Vagina (tissue), 2 donors: ENCODE measurements around the gene CTBP1. TPM values are rescaled to one million over a fixed set of nuclear protein-coding genes. Genes with fewer than 3 reads are reported as not detected.
A peak's percentile ranks its signal among the peaks of the same experiment; 100 is the strongest.

Experiments
- DNase-seq, 2 donors: peaks; one replicate each; pipeline ENCODE4 v3.0.0-alpha.2; 2017; ENCODE audit errors: extremely low spot score in 2 of 2
- H3K27ac ChIP-seq: fragments of 200-600 bp; sonication (generic); one replicate; pipeline ENCODE4 v1.5.1; 2019
- H3K27me3 ChIP-seq: fragments of 200-600 bp; sonication (generic); one replicate; pipeline ENCODE4 v1.5.1; 2019
- H3K36me3 ChIP-seq, 2 donors: fragments of 200-600 bp; sonication (generic); one replicate each; pipeline ENCODE4 v1.5.1; 2017 to 2019
- H3K4me1 ChIP-seq: fragments of 200-600 bp; sonication (generic); one replicate; pipeline ENCODE4 v1.5.1; 2019
- H3K4me3 ChIP-seq, 2 donors: fragments of 200-600 bp; sonication (generic); 1 replicate in 1 of 2; 2 replicates in 1 of 2; pipeline ENCODE4 v1.5.1; 2016 to 2019
- H3K9me3 ChIP-seq: fragments of 200-600 bp; sonication (generic); one replicate; pipeline ENCODE4 v1.5.1; 2019
- POLR2A ChIP-seq, 2 donors: fragments of 450-650 bp; IDR thresholded peaks; one replicate each; pipeline ENCODE4 v1.6.1; 2017; ENCODE audit warnings: antibody characterized with exemption in 2 of 2, mild to moderate bottlenecking in 2 of 2, moderate library complexity in 2 of 2
- POLR2AphosphoS5 ChIP-seq, 2 donors: sonication (generic); formaldehyde crosslinking; IDR thresholded peaks; one replicate each; pipeline ENCODE4 v1.9.0; 2017; ENCODE audit warnings: antibody characterized with exemption in 2 of 2, mild to moderate bottlenecking in 2 of 2, low read depth in 1 of 2; ENCODE audit not compliant: insufficient read depth in 1 of 2
- intact Hi-C: fragments of 100-400 bp; cut with DNase I; formaldehyde crosslinking; loops from one replicate; pipeline ENCODE4 v1.15.1; 2023
- total RNA-seq: library from RNA; depleted of rRNA; stranded (reverse); fragments of >200 nt; gene quantifications from one replicate; pipeline ENCODE4 v1.2.3, GENCODE V29; 2016
- TF ChIP-seq, protein P1 (sequence below), 3 experiments: fragments of 450-650 bp in 2 of 3; fragments of 200-600 bp in 1 of 3; sonication (generic) in 1 of 3; IDR thresholded peaks; one replicate each; pipeline ENCODE4 v1.5.1; 2017 to 2019; ENCODE audit warnings: antibody characterized with exemption in 3 of 3, mild to moderate bottlenecking in 2 of 3, moderate library complexity in 2 of 3

The CTBP1 gene
- total RNA-seq, 1 donor from 2014 or later = 93.1 TPM

DNA sequence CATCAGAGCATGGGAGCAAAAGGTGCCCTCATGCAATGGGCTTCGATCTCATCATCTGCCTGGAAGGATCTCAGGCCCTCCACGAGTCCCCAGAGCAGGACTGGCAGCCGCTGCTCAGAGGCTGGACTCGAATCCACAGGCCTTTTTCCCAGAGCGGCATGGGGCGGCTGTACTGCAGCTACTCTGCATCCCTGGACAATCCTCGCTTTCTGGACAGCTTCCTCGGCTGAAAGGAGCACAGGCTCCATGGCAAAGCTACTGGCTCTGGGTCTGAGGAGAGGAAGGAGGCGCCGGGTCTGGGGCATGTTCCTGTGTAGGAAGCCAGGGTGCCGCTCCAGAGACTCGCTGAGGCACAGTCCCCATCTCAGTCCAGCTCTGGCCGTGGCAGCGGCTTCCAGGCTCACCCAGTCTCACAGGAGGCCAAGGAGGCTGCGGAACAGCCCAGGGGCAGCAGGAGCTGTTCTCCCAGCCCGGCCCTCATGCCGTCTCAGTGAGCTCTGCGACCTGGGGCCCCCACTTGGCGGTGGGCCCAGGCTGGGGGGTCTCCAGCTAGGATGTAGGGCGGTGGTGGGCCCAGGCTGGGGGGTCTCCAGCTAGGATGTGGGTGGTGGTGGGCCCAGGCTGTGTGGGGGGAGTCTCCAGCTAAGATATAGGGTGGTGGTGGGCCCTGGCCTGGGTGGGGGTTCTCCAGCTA is 73.8 kb downstream of the CTBP1 start:
- peaks cover 72% of the 10 kb centered on the region for H3K4me1 ChIP-seq
- intact Hi-C loops = loop anchor here (5.0 kb wide), 1 partner anchor 32 kb away; no protein-coding TSS in a partner anchor
- H3K27ac ChIP-seq = peak overlapping the region; percentile 80
- TF ChIP-seq, protein P1, sequence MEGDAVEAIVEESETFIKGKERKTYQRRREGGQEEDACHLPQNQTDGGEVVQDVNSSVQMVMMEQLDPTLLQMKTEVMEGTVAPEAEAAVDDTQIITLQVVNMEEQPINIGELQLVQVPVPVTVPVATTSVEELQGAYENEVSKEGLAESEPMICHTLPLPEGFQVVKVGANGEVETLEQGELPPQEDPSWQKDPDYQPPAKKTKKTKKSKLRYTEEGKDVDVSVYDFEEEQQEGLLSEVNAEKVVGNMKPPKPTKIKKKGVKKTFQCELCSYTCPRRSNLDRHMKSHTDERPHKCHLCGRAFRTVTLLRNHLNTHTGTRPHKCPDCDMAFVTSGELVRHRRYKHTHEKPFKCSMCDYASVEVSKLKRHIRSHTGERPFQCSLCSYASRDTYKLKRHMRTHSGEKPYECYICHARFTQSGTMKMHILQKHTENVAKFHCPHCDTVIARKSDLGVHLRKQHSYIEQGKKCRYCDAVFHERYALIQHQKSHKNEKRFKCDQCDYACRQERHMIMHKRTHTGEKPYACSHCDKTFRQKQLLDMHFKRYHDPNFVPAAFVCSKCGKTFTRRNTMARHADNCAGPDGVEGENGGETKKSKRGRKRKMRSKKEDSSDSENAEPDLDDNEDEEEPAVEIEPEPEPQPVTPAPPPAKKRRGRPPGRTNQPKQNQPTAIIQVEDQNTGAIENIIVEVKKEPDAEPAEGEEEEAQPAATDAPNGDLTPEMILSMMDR (IDR thresholded peaks at IDR 0.05) = no peak
- TF ChIP-seq POLR2AphosphoS5 (IDR thresholded peaks at IDR 0.05; ENCODE audit: insufficient read depth in 1 of 2, low read depth in 1 of 2) (no peak), POLR2A (IDR thresholded peaks at IDR 0.05) (no peak)
- no peaks in the 10 kb centered on the region for H3K27me3 ChIP-seq
- H3K4me3 ChIP-seq = no peak overlapping the region
- DNase-seq = peak in 1 of 2 donors; percentile 86
- peaks cover 0 to 4% of the 10 kb centered on the region in 2 donors for H3K36me3 ChIP-seq
- no peaks in the 10 kb centered on the region for H3K9me3 ChIP-seq

DNA sequence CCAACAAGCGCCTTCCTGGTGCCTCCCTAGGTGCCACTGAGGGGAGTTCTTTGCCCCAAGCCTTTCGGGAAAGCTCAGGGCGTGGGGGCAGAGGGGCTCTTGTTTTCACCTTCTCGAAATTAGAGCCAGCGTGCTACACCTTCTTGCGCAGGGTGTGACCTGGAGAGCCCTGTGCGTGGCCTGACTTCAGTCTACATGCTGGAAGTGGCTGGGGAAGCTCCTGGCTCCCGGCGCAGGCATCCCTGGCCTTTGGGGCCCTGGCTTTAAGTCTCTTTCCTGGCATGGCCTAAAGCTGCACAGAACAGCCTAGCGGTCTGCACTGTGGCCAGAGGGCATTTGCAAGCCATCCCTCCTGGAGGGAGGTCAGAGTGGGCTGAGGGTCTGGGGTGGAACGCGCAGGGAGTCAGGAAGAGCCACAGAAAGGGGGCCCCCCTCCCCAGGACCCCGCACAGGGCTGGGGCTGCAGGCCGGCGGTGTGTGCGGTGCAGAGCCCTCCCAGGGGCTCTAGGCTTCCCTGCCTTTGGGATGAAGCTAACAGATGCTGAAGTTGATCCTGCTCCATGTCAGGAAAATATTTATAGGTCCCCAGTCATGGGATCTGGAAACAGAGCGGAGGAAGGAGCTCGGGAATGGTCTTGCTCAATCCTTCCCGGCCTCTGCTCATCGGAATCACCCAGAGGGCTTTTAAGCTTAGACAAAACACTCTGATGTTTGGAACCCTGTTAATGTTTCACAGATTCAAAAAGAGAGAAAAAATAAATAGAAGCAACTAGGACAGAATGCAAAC is 75.8 kb downstream of the CTBP1 start:
- H3K9me3 ChIP-seq = no peaks in the 10 kb centered on the region
- peaks cover 79% of the 10 kb centered on the region for H3K4me1 ChIP-seq
- TF ChIP-seq, protein P1 (IDR thresholded peaks at IDR 0.05) = no peak
- TF ChIP-seq POLR2AphosphoS5 (IDR thresholded peaks at IDR 0.05; ENCODE audit: insufficient read depth in 1 of 2, low read depth in 1 of 2) = peak; percentile 75 to 80
- H3K36me3 ChIP-seq = peaks cover 0 to 10% of the 10 kb centered on the region in 2 donors
- H3K27ac ChIP-seq = peak overlapping the region; percentile 87
- intact Hi-C loops = loop anchor here (5.0 kb wide), 1 partner anchor 34 kb away; no protein-coding TSS in a partner anchor
- H3K27me3 ChIP-seq = no peaks in the 10 kb centered on the region
- peak overlapping the region; percentile 54 to 55 for H3K4me3 ChIP-seq
- DNase-seq = peak in 1 of 2 donors; percentile 94

DNA sequence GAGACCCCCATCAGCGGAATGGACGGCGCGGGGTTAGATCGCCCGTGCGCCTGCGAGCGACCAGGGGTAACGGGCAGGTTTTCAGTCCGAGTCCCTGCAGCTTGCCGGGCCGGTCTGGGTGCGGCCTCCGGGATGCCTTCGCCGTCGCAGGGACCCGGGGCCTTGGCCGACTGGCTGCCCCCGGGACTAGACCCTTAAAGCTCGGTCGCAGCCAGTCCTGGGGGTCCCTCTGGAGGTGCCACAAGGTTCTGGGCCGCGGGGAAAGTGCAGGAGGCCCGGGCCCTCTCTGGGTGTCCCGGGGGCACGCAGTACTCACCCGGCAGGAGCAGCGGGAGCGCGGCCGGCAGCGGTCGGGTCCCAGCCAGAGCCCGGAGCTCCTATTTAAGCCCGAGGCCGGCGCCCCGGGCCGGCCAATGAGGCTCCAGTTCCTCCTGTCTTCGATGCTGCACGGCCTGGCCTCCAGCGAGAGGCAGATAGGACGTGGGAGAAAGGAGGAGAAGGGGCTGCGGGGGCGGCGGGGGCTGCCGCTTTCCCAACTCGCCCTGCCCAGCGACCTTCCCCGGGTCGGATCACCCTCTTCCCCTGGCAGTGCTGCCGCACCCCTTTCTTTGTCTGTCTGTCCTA is 76.6 kb downstream of the CTBP1 start, which contains the start of gene SPON2:
TSS of gene SPON2 (minus strand) at position 356 of the 624 bp plus-strand sequence.
- peak in 1 of 2 donors; percentile 91 for DNase-seq
- TF ChIP-seq, protein P1 (IDR thresholded peaks at IDR 0.05) = no peak
- TF ChIP-seq POLR2AphosphoS5 (IDR thresholded peaks at IDR 0.05; ENCODE audit: insufficient read depth in 1 of 2, low read depth in 1 of 2) (peak in 1 of 2 donors; percentile 63), POLR2A (IDR thresholded peaks at IDR 0.05) (peak in 1 of 2 donors; percentile 30)
- Histone ChIP-seq H3K27me3 (no peaks in the 10 kb centered on the region), H3K27ac (peak within 1 kb of the TSS; percentile 87), H3K36me3 (peaks cover 0 to 10% of the 10 kb centered on the region in 2 donors), H3K9me3 (no peaks in the 10 kb centered on the region), H3K4me1 (peaks cover 79% of the 10 kb centered on the region), H3K4me3 (peak within 1 kb of the TSS; percentile 54 to 55)
- intact Hi-C loops = loop anchor here (5.0 kb wide), 1 partner anchor 35 kb away; no protein-coding TSS in a partner anchor

- DNase-seq = peak in 1 of 2 donors; percentile 86
- peak overlapping the region; percentile 54 to 55 for H3K4me3 ChIP-seq
- peaks cover 0 to 10% of the 10 kb centered on the region in 2 donors for H3K36me3 ChIP-seq
- peak in 1 of 2 donors; percentile 14 for TF ChIP-seq POLR2AphosphoS5 (IDR thresholded peaks at IDR 0.05; ENCODE audit: insufficient read depth in 1 of 2, low read depth in 1 of 2)
- TF ChIP-seq, protein P1 (IDR thresholded peaks at IDR 0.05) = no peak
- peak overlapping the region; percentile 87 for H3K27ac ChIP-seq
- intact Hi-C loops = loop anchor here (5.0 kb wide), 1 partner anchor 36 kb away; no protein-coding TSS in a partner anchor
- H3K27me3 ChIP-seq = no peaks in the 10 kb centered on the region
- no peaks in the 10 kb centered on the region for H3K9me3 ChIP-seq
- H3K4me1 ChIP-seq = peaks cover 78% of the 10 kb centered on the region
These were observed 77.4 kb downstream of the CTBP1 start for GRCh38 chr4:1171311-1172227.
